ENCODE data around the gene U2AF2.

The U2AF2 gene

DNA sequence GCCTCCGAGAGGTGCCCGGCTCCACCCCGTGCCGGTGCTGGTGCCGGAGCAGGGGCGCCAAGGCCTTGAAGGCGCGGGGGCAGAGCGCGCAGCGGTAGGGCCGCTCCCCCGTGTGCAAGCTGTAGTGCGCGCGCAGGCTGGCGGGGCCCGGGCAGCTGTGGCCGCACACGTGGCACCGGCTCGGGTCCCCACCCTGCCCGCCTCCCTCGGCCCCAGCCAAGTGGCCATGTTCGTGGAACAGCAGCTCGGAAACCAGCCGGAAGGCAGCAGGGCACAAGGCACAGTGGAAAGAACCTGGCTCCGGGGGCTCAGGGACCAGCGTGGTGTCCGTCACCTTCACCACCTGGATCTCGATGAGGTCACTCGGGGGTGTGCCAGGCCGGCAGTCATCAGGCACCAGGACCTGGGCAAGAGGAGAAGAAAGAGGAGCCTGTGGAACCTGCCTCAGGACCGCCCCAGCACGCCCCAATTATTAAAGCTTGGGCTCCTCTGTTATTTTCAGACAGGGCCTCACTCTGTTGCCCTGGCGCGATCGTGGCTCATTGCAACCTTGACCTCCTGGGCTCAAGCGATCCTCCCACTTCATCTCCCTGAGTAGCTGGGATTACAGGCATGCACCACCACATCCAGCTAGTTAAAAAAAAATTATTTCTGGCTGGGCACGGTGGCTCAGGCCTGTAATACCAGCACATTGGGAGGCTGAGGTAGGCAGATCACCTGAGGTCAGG, 32.4 kb upstream of the U2AF2 start:
- FAIRE-seq = no peak

DNA sequence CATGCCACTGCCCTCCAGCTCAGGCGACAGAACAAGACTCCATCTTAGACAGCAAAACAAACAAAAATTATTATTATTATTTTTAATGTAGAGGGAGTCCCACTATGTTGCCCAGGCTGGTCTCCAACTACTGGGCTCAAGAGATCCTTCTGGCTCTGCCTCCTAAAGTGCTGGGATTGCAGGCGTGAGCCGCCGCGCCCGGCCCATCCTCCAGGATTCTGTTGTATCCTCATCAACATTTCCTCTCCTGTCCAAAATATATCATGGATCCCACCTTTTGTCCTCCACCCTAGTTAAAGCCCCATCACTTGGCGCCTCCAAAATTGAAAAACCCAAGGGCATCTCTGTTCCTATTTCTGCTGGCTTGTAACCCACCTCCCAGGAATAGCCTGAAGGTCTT, 31.7 kb upstream of the U2AF2 start:
- no peak for FAIRE-seq

DNA sequence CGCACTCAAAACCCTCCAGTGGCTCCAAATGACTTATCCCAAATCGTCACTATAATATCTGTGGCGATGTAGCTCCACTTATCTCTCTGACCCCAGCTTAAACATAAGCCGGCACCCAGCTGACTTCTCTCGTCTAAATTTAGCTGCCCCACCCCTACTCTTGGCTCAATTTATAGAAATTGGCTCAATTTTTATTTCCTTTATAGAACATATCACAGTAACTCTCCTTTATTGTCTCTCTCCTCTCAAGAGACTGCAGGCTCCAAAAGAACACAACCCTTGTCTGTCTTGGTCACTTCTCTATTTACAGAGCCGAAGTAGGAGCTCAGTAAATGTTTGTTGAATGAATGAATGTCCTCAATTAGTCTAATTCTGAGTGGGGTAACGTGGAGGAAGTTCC, 31.3 kb upstream of the U2AF2 start:
- FAIRE-seq = no peak

DNA sequence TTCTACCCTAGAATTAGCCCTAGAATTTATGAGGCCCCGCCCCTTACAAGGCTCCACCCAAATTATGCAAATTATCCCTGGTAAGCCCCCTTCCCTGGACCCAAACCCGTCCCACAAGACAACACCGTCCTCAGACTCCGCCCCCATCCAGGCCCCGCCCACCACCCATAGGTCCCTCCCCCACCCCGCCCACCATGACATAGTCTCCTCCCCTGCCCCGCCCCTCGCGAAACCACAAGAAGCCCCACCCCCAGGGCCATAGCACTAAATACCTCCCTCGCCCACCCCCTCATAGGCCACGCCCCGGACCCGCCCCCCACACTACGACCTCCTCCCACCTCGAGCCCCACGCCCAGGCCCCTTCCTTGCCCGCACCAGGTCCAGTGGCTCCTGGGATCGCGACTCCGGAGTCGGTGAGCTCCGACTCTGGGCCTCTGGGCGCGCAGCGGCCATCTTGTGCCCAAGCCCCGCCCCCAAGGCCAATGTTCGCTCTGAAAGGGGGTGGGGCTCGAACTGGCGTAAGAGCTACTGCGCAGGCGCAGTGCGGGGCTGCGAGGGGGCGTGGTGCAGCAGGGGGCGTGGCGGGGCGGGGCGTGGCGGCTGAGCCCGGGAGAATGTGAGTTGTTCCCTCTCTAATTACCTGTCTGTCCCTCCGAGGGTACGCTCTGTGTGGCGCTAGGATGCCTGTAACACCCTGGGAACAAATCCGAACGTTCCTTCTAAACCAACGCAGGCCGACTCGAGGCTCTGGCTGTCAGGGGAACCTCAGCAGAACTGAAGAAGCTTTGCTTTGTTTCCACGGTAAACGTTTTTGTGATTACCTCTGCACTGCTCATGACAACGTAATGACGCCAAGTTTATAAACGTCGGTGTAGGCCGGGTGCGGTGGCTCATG, 30.5 kb upstream of the U2AF2 start, which contains the start of gene ZNF784:
Gene ZNF784, minus strand, starts transcription at position 458 of the 895 bp plus-strand sequence. Its CDS starts 5 bp downstream, at position 453.
- FAIRE-seq = no peak

DNA sequence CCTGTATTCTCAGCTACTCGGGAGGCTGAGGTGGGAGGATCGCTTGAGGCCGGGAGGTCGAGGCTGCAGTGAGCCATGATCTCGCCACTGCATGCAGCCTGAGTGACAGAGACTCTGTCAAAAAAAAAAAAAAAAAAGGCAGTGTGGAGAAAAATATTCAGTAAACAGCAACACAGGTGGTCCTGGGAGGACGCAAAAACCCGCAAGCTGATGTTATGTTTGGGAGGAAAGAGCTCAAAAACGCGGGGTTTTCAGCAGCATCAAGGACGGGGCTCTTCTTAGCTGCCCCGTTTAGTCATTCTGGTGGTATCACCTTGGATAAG, 29.9 kb upstream of the U2AF2 start:
- no peak for FAIRE-seq

DNA sequence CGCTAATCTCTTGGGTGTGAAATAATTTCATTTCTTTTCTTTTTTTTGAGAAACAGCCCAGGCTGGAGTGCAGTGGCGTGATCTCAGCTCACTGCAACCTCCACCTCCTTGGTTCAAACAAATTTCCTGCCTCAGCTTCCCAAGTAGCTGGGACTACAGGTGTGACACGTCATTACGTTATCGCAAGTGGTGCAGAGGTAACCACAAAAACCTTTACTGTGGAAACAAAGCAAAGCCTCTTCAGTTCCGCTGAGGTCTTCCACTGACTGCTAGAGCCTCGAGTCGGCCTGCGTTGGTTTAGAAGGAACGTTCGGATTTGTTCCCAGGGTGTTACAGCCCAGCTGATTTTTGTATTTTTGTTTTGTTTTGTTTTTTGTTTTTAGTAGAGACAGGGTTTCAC, 28.5 kb upstream of the U2AF2 start:
- no peak for FAIRE-seq

DNA sequence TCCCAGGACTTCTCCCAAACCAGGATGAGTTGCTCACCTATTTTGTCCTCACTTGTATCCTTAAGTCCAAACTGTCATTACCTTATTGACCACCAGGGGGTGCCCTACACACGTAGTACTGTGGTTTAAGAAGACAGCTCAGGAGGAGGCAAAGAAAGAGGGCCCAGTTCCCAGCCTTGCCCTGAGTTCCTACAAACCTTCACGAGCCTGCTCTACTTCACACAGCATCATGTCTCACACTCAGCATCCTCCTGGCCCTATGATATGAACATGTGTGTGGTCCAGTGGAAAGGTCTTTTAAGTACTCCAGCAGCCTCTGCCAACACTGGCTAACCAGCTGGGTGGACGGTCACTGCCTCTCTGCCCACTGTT, 22.4 kb upstream of the U2AF2 start:
- no peak for FAIRE-seq

DNA sequence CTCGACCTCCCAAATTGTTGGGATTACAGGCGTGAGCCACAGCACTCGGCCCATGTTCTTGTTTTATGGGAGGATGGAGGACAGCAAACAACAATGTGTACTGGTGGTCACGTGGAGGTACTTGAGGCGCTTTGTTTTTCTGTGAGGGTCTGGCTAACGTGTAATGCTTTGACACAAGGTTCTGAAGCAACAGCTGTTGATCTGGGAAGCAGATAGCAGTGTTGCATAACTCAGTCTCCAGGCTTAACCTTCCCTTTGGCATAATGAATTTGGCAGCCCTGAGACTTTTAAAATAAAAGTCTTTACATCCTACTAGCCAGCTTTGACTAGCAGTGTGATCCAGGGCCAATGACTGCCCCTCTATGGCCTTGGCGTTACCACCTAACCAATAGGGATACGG, 21.0 kb upstream of the U2AF2 start:
- no peak for FAIRE-seq

DNA sequence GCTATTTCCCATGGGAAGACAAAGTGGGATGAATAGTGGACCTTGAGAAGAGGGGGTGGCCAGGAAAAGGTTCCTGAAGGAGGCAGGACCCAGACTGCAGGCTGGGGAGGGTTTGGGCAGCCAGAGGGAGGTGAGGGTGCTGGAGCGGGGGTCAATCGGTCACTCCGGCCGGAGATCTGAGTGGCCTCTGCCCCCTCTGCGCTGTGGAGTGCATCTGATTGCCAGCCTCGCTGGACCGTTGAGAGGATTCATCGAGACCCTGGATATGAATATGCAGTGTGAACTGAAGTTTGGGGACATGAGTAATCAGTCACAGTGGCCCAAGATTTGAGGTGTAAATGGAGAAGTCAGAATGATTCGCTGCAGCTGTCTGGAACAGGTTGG, 19.5 kb upstream of the U2AF2 start:
- no peak for FAIRE-seq

DNA sequence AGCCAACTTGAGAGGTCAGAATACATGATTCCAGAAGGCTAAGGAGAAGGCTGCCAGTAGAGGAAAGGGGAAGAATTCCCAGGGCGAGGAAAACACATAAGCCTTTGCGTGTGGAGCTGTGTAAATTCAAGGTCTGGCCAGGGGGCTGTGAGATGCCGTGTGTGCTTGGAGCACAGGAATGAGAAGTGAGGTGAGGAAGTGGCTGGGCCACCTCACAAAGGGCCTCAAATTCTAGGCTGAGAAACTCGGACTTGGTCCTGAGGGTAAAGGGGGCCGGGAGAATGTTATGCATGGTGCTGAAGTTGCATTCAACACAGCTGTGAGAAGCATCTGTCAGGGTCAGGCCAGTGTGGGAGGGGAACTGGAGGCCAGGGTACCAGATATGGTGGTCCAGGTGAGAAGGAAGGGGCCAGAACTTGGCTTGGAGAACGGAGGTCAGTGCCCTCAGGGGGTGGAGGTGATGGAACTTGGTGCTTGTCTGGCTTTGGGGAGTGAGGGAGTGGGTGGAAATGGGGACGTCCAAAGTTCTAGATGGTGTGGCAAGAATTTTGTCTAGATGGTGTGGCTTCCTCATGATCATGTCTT, 18.9 kb upstream of the U2AF2 start:
- FAIRE-seq = no peak

DNA sequence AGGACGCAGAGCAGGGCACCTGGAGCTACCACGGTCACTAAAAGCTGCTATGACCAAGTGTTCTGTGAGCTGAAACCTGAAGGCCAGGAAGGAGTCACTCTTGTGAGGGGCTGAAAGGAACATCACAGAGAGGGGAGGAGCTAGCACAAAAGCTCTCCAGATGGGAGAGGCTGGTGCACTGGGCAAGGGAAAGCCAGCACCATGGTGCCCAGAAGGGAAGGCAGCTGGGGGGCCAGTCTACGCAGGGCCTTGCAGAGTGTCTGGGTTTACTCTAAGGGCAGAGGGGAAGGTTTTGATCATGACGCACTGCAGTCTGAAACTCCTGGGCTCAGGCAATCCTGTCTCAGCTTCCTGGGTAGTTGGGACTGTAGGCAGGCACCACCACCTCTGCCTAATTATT, 18.1 kb upstream of the U2AF2 start:
- no peak for FAIRE-seq

DNA sequence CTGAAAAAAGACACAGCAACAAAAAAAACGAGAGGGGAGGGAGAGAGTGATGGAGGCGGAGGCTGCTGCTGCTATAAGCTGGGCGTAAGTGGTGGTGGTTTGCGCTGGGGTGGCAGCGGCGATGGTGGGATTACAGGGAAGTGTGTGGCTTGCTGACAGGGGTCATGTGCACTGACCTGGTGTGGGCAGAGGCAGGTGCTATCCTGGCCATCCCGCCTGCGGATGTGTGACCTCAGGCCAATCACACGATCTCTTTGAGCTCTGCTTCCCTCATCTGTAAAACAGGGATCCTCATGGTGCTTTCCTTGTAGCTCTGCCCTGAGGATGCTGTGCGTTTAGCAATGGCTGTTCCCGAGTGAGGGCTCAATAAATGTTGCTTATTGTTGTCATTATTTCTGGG, 17.3 kb upstream of the U2AF2 start:
- no peak for FAIRE-seq

DNA sequence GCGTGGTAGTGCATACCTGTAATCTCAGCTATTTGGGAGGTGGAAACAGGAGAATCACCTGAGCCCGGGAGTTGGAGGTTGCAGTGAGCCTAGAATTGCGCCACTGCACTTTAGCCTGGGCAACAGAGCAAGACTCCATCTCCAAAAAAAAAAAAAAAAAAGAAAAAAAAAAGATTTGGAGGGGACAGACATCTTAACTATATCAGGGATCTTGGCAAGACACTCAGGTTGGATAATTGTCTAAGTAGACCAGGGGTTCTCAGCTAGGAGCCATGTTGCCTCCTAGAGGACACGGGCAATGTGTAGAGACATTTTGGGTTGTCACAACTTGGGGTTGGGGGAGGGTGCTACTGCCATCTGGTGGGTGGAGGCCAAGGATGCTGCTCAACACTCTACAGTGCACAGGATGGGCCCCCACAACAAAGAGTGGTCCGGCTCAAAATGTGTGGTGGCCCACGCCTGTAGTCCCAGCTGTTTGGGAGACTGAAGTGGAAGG, 15.9 kb upstream of the U2AF2 start:
- FAIRE-seq = no peak

DNA sequence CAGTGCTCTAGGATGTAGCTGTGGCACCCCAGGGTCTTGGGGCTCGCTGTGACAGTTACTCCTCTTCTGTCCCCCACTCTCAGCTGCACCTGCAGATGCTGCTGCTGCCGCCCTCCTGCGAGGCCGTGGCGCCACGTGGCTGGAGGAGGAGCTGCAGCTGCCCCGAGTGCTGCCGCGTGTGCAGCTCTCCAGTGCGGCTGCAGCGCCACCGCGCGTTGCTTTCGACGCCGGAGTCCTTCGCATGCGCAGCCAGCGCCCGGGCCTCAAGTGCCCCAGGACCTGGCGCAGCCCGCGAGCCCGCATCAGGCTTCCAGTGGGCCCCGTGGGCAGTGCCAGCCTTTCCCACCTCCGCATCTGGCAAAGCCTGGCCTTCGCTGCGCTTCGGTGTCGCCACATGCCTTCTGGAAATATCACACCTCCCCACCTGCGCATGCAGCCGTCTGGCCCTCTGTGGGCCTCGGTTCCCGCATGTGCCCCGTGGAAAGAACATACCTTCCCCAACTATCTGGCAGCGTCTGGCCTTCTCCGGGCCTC, 14.7 kb upstream of the U2AF2 start:
- FAIRE-seq = no peak

DNA sequence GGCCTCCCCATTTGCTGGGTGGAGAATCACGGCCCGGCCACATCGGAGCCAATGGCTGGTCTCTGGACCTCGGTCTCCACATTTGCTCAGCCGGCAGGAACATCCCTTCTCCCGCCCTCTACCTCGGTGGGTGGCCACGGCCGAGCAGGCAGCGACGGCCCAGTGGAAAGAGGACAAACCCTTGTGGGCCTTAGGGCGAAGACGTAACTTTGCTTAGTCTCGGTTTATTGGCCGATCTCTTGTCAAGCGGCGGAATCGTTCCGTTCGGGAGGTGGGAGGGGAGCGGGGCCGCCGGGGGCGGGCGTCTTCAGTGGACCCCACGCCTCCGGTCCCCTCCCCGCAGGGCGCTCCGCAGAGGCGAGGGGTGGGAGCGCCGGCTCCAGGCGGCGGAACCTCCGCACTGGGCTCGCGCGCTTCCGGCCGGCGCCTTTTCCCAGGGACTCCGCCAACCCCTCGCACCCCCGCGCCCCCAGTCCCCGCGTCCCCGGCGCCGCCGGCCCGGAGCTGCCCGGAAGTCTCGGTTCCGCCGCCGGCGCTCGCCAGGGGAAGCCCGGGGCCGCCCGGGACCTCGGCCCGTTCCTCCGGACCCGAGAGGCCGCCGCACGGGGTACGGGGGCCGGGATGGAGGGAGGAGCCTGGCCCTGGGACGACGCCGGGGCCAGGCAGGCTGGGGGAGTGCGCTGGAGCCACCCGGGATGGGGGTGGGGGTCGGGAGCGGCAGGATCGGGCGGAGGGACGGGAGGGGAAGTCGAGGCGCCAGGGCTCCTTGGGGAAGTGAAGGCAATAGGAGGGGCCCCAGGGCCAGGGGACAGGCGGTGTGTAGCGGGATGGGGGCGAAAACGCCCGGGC, 14.0 kb upstream of the U2AF2 start, which contains the start of gene ZNF580:
Gene ZNF580, plus strand, starts transcription at position 426 of the 849 bp plus-strand sequence. CDS start 1,507 bp downstream, outside the sequence.
- no peak for FAIRE-seq

DNA sequence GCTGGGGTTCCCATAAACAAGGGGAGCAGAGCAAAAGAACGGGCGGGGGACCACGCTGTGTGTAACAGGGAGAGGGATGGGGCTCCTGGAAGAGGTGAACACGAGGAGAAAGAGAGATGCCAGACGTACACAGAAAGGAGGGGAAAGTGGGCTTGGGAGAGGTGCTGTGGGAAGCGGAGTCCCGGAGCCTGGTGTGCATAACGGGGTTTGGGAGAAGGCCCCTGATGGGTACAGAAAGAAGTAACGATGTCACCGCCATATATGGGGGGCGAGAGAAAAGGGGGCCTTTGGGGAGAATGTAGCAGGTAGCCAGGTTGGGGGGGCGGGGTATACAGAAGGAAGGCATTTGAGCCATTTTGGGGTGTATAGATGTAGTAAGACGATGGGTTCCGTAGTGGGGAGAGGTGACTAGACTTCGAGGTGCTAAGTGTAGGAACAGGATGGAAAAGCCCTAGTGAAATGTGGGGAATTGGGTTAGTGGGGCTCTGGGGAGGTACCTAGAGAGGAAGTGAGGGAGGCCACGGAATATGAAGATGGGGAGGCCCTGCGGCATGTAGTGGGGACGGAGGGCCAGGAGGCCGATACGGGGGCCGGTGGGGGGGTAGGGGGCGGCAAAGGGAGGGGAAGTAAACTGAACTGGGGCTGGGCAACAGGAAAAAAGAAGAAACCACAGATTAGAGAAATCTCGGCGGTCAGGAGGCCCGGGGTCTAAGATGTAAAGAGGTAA, 13.2 kb upstream of the U2AF2 start:
- no peak for FAIRE-seq

DNA sequence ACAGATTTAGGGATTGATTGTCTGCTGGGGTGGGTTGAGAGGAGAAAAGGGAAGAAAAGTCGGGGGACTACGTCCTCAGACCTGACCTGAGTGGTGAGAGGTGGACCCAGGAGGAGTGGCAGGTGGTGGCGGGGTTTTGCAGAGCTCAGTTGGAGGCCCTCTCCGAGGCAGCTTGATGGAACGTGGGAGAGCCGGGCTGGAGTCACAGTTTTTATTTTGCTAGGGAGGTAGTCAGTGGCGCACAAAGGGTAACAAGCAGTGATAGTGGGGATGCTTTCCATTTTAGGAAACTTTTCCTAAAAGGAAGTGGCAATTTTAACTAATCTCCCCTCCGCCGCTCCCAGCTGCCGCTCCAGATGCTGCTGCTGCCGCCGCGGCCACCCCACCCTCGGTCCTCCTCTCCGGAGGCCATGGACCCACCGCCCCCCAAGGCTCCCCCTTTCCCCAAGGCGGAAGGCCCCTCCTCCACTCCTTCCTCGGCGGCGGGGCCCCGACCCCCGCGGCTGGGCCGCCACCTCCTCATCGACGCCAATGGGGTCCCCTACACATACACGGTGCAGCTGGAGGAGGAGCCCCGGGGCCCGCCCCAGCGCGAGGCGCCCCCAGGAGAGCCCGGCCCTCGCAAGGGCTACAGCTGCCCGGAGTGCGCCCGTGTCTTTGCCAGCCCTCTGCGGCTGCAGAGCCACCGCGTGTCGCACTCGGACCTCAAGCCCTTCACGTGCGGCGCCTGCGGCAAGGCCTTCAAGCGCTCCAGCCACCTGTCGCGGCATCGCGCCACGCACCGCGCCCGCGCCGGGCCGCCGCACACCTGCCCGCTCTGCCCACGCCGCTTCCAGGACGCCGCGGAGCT, 12.5 kb upstream of the U2AF2 start:
- FAIRE-seq = no peak

DNA sequence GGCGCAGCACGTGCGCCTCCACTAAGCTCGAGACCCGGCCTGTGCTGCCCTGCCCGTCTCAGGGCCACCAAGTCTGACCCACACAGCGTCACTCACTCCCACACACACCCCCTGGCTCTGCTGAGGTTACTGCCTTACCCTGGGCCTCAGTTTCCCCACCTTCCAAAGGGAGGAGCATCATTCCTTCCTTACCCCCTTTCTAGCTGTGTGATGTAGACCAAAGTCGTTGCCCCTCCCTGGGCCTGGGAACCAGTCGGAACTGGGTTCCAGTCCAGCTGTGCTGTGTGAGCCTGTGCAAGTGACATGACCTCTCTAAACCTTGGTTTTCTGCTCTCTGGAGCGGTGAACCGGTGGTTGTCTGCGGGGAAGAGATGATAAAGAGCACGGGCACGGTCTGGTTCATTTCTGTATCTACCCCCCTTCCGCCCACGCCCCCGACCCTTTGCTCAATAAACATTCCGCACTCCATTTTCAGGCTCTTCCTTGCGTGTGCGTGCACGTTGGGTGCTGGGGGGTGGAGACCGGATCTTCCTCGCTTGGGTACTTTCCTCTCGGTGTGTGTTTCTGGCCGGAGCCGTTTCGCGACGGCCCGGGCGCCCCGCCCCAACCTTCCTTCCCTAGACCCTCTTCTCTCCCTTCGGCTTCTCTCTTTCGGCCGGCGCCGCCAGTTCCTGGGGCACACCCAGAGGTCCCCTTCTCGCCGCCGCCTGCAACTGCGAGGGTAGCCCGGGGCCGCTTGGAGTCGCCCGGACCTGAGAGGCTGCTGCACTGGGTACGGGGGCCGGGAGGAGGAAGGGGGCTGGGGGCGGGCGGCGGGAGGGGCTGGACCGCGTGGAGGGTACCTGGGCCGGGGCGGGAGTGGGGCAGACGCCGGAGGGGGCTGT, 11.6 kb upstream of the U2AF2 start, which contains the start of gene ZNF581:
Gene ZNF581, plus strand, starts transcription at position 647 of the 884 bp plus-strand sequence. CDS start 923 bp downstream, outside the sequence.
- FAIRE-seq = no peak

DNA sequence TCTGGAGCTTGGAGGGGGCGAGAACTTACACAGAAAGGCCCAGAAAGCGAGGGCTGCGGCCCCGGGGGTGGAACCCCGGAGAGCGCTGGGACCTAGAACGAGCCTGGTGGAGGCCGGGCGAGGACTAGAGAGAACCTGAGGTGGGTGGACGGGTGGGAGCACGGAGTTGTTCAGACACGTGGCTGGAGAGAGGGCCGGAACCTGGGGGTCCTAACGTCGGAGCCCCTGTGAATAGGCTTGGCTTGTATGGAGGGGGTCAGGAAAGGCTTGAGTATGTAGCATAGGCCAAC, 11.0 kb upstream of the U2AF2 start:
- FAIRE-seq = no peak

Measured in endometrium (tissue), 2 donors.